ENCODE results near the gene TEX38. TPM values are rescaled to one million over a fixed set of nuclear protein-coding genes. Genes with fewer than 3 reads are reported as not detected.

The TEX38 gene
- total RNA-seq, 4 donors from 2014 or later: not detected

DNA sequence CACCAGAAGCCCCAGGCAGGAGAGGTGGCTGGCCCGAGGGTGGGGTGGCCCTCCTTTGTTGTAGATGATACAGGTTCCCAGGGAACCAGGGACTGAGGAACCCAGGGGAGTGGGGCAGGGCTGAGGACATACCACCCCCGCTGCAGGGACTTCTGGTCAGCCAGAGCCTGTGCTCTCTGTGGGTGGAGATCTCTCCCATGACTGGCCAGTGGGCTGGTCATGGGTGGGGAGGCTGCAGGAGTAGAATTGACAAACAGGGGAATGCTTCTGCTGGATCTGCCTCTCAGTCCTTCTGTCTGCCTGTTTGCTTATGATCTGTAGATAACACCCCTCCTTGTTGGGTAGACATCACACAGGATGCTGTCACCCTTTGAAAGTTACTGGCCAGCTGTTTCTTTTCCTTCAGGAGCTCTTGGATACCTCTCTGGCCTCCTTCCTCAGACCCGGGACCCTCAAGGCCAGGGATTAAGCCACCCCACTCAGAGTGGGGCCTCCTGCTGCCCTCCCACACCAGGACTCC, 50.1 kb downstream of the TEX38 start:
- TF ChIP-seq POLR2A (IDR thresholded peaks at IDR 0.05): no peak
- TF ChIP-seq, protein P1, sequence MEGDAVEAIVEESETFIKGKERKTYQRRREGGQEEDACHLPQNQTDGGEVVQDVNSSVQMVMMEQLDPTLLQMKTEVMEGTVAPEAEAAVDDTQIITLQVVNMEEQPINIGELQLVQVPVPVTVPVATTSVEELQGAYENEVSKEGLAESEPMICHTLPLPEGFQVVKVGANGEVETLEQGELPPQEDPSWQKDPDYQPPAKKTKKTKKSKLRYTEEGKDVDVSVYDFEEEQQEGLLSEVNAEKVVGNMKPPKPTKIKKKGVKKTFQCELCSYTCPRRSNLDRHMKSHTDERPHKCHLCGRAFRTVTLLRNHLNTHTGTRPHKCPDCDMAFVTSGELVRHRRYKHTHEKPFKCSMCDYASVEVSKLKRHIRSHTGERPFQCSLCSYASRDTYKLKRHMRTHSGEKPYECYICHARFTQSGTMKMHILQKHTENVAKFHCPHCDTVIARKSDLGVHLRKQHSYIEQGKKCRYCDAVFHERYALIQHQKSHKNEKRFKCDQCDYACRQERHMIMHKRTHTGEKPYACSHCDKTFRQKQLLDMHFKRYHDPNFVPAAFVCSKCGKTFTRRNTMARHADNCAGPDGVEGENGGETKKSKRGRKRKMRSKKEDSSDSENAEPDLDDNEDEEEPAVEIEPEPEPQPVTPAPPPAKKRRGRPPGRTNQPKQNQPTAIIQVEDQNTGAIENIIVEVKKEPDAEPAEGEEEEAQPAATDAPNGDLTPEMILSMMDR (IDR thresholded peaks at IDR 0.05): no peak
- Histone ChIP-seq H3K27ac (no peak overlapping the region), H3K4me3 (no peak overlapping the region), H3K4me1 (peaks cover 14 to 46% (median 24%) of the 10 kb centered on the region in 3 donors), H3K36me3 (no peaks in the 10 kb centered on the region), H3K9me3 (no peaks in the 10 kb centered on the region), H3K27me3 (peaks cover 0 to 10% (median 0%) of the 10 kb centered on the region in 4 donors)
- DNase-seq: no peak
- 54% methylated on average over 2 to 3 of the region's 3 CpGs for WGBS, 2 donors
- intact Hi-C loops (cut with DNase I): loop anchor here (5.0 to 10.0 kb wide), 2 partner anchors 99 to 187 kb away; a partner anchor contains a TSS

Other genes starting within 250 kb of the TEX38 start
- gene DMBX1, start 182.0 kb upstream of the TEX38 start, total RNA-seq: not detected
- not detected for gene KNCN, start 120.2 kb upstream of the TEX38 start, total RNA-seq
- 10 to 100 TPM; 18.2 to 33.7 (median 33.6) TPM for gene MKNK1, start 67.6 kb upstream of the TEX38 start, total RNA-seq
- gene MOB3C, start 55.0 kb upstream of the TEX38 start, total RNA-seq: 10 to 100 TPM; 12.0 to 29.3 (median 18.7) TPM
- gene ATPAF1, start 3.5 kb upstream of the TEX38 start, total RNA-seq: 10 to 100 TPM; 25.7 to 39.1 (median 32.8) TPM
- gene EFCAB14, start 47.3 kb downstream of the TEX38 start, total RNA-seq: 10 to 100 TPM; 68.7 to 98.8 (median 88.9) TPM
- gene CYP4B1, start 127.2 kb downstream of the TEX38 start, total RNA-seq: 100 to 1,000 TPM in 2 of 4 donors, 10 to 100 TPM in 2; 14.0 to 147 (median 109) TPM